K562 (cell line): ENCODE results near the gene CTNNBL1. TPM values are rescaled to one million over a fixed set of nuclear protein-coding genes. Genes with fewer than 3 reads are reported as not detected.

ENCODE experiments used
- ATAC-seq: fragments of 200-7000 bp; cut with Tn5 transposase; 3 replicates; pipeline ENCODE4 v1.9.1; 2020; ENCODE audit warnings: moderate library complexity
- BruUV-seq: library from RNA; stranded (reverse); fragments of 400-500 nt; replicated peaks from 2 replicates; lab custom pipeline; 2021; lab: Mats Ljungman, UMichigan
- CTCF ChIA-PET: fragments of 300-600 bp; formaldehyde crosslinking; extraction: SDS; loops from one replicate; lab custom pipeline; 2021; ENCODE audit warnings: low intra/inter-chr PET ratio; lab: Yijun Ruan, JAX
- POLR2A ChIA-PET: fragments of 300-600, 350-650 bp; sonication (Branson Sonifier 250); formaldehyde crosslinking; extraction: SDS; loops from one replicate; lab custom pipeline; 2021; ENCODE audit warnings: antibody characterized with exemption, inconsistent platforms; lab: Yijun Ruan, JAX
- DNase-seq, 4 experiments: peaks; one replicate each; pipeline versions ENCODE4 v3.0.0 to v3.0.0-alpha.2; 2011 to 2018; ENCODE audit warnings: low spot score in 3 of 4, mixed read lengths in 3 of 4; ENCODE audit errors: extremely low read depth in 1 of 4
- FAIRE-seq: peaks from 2 replicates; lab custom pipeline; 2011; peaks lifted over from hg19 to GRCh38; lab: Jason Lieb, UNC
- H2AFZ ChIP-seq: 2 replicates; pipeline ENCODE4 v1.6.0; 2011; ENCODE audit warnings: low read depth, low read length, control low read depth, inconsistent platforms
- H3K27ac ChIP-seq: fragments of 200-600 bp; 3 replicates; pipeline ENCODE4 v1.8.0; 2011; ENCODE audit warnings: low read depth, mild to moderate bottlenecking, control low read depth, inconsistent platforms, low read length, moderate library complexity, mixed read lengths; ENCODE audit errors: extremely low read depth
- H3K27me3 ChIP-seq, 2 experiments: fragments of 300-600 bp in 1 of 2; 2 replicates in 1 of 2; 3 replicates in 1 of 2; pipeline versions ENCODE4 v1.6.0 to v1.8.0; 2011; ENCODE audit warnings: inconsistent platforms in 2 of 2, low read length in 2 of 2, mild to moderate bottlenecking in 1 of 2, mixed read lengths in 1 of 2, moderate library complexity in 1 of 2; ENCODE audit not compliant: control insufficient read depth in 2 of 2, insufficient read depth in 2 of 2
- H3K36me3 ChIP-seq: fragments of 300-600 bp; 3 replicates; pipeline ENCODE4 v1.8.0; 2011; ENCODE audit warnings: mild to moderate bottlenecking, low read length, inconsistent platforms; ENCODE audit not compliant: control insufficient read depth, insufficient read depth
- H3K4me1 ChIP-seq, 2 experiments: fragments of 200-600 bp in 1 of 2; replicated peaks in 1 of 2; 2 replicates in 1 of 2; 3 replicates in 1 of 2; pipeline versions ENCODE4 v1.5.1 to v1.8.0; 2011; ENCODE audit warnings: inconsistent platforms in 2 of 2, low read length in 2 of 2, mild to moderate bottlenecking in 1 of 2, mixed read lengths in 1 of 2, moderate library complexity in 1 of 2; ENCODE audit not compliant: control insufficient read depth in 2 of 2, insufficient read depth in 2 of 2
- H3K4me2 ChIP-seq: 2 replicates; pipeline ENCODE4 v1.6.1; 2011; ENCODE audit warnings: low read length, control low read depth, inconsistent platforms, mixed read lengths; ENCODE audit not compliant: insufficient read depth
- H3K4me3 ChIP-seq: fragments of 200-600 bp; sonication (generic), shearing (Covaris generic); 2 replicates; pipeline ENCODE4 v1.5.1; 2016; ENCODE audit warnings: control low read depth, inconsistent platforms
- H3K79me2 ChIP-seq: fragments of 200-600 bp; 3 replicates; pipeline ENCODE4 v1.8.0; 2011; ENCODE audit warnings: low read length, inconsistent platforms; ENCODE audit not compliant: control insufficient read depth, insufficient read depth
- H3K9ac ChIP-seq, 2 experiments: 2 replicates each; pipeline versions ENCODE4 v1.6.0 to v1.6.1; 2011; ENCODE audit warnings: low read depth in 2 of 2, low read length in 2 of 2, control low read depth in 1 of 2, inconsistent platforms in 1 of 2, mild to moderate bottlenecking in 1 of 2, mixed read lengths in 1 of 2; ENCODE audit not compliant: insufficient read depth in 1 of 2
- H3K9me1 ChIP-seq: one replicate; pipeline ENCODE4 v1.6.0; 2011; ENCODE audit warnings: inconsistent platforms, mild to moderate bottlenecking, low read length, moderate library complexity; ENCODE audit not compliant: control insufficient read depth, insufficient read depth
- H3K9me3 ChIP-seq: replicated peaks from 2 replicates; pipeline ENCODE4 v1.5.1; 2011; ENCODE audit warnings: low read depth, low read length, inconsistent platforms; ENCODE audit not compliant: control insufficient read depth, insufficient read depth
- H4K20me1 ChIP-seq: replicated peaks from 2 replicates; pipeline ENCODE4 v1.6.1; 2011; ENCODE audit warnings: low read length, inconsistent platforms, mixed read lengths; ENCODE audit not compliant: control insufficient read depth, insufficient read depth
- CBX5 ChIP-seq: IDR thresholded peaks from 2 replicates; pipeline ENCODE4 v1.6.1; 2014; ENCODE audit warnings: low read depth, borderline replicate concordance
- CREB5 ChIP-seq: fragments of 250-450 bp; sonication (Bioruptor Pico); IDR thresholded peaks from 2 replicates; pipeline ENCODE4 v1.5.0; 2020; ENCODE audit warnings: mild to moderate bottlenecking
- HEY1 ChIP-seq: fragments of 250-450 bp; sonication (Bioruptor Pico); IDR thresholded peaks from 2 replicates; pipeline ENCODE4 v1.5.0; 2020; ENCODE audit warnings: mild to moderate bottlenecking, moderate library complexity, borderline replicate concordance
- MXD1 ChIP-seq: fragments of 250-450 bp; sonication (Bioruptor Pico); IDR thresholded peaks from 2 replicates; pipeline ENCODE4 v1.8.0; 2021; ENCODE audit warnings: borderline replicate concordance, mild to moderate bottlenecking, moderate library complexity; ENCODE audit not compliant: poor library complexity, severe bottlenecking
- NONO ChIP-seq, 2 experiments: fragments of 200-400 bp in 1 of 2; fragments of 450-650 bp in 1 of 2; formaldehyde crosslinking in 1 of 2; IDR thresholded peaks; 2 replicates each; pipeline ENCODE4 v1.6.1; 2017; ENCODE audit warnings: low read depth in 2 of 2, mild to moderate bottlenecking in 2 of 2, moderate library complexity in 2 of 2, low read length in 1 of 2
- SNIP1 ChIP-seq: fragments of 450-650 bp; IDR thresholded peaks from 2 replicates; pipeline ENCODE4 v1.7.1; 2017; ENCODE audit warnings: low read depth, mild to moderate bottlenecking
- ZNF146 ChIP-seq: IDR thresholded peaks from one replicate; pipeline ENCODE4 v1.6.1; 2018; ENCODE audit warnings: missing compliant biosample characterization; ENCODE audit not compliant: unreplicated experiment
- WGBS: fragments of 100-300 bp; shearing (Covaris generic); methylation state at CpG from one replicate; pipeline ENCODE4 v1.1.6; 2016; ENCODE audit warnings: low coverage, mixed read lengths; ENCODE audit not compliant: insufficient coverage; ENCODE audit errors: missing lambda C conversion rate; 5-methylcytosine and 5-hydroxymethylcytosine counted together
- in situ Hi-C: fragments of 300-500 bp; cut with MboI; formaldehyde crosslinking; loops from 4 replicates; pipeline ENCODE4 v1.15.0; 2018; ENCODE audit warnings: inconsistent platforms, mixed read lengths
- intact Hi-C: fragments of 100-400 bp; cut with micrococcal nuclease; formaldehyde crosslinking; loops from 2 replicates; pipeline ENCODE4 v1.14.2; 2022
- polyA plus RNA-seq, 8 experiments: library from polyadenylated mRNA; depleted of rRNA in 4 of 8; stranded (reverse) in 5 of 8; unstranded in 3 of 8; fragments of >200 nt; fragmentation: Nextera tagmentation in 2 of 8; fragmentation: Illumina TruSeq in 1 of 8; extraction: Ambion mirVana in 2 of 8; extraction: Trizol in 1 of 8; gene quantifications; 2 replicates each; pipeline versions ENCODE4 v1.2.1 to v1.2.3, GENCODE V29; 2011 to 2014; ENCODE audit warnings: inconsistent platforms in 1 of 8, missing spikeins in 1 of 8
- total RNA-seq, 7 experiments: library from RNA; depleted of rRNA in 6 of 7; stranded (reverse); fragments of >200 nt in 6 of 7; fragmentation: Illumina TruSeq in 2 of 7; extraction: Trizol in 2 of 7; gene quantifications; 2 replicates each; pipeline versions ENCODE4 v1.2.1 to v1.2.3, GENCODE V29; 2011 to 2021; ENCODE audit warnings: low replicate concordance in 1 of 7
- TF ChIP-seq, protein P1 (sequence below): fragments of 450-650 bp; IDR thresholded peaks from 2 replicates; pipeline ENCODE4 v1.6.1; 2018; ENCODE audit warnings: mild to moderate bottlenecking, low read depth; ENCODE audit not compliant: partially characterized antibody
- TF ChIP-seq, protein P2 (sequence below): sonication (generic); formaldehyde crosslinking; IDR thresholded peaks from 2 replicates; pipeline ENCODE4 v1.8.1; 2022; ENCODE audit warnings: missing genetic modification reagents
- TF ChIP-seq, protein P3 (sequence below): fragments of 450-650 bp; formaldehyde crosslinking; IDR thresholded peaks from 2 replicates; pipeline ENCODE4 v1.4.0; 2020; ENCODE audit warnings: mild to moderate bottlenecking, mixed read lengths

The CTNNBL1 gene
- total and polyA plus RNA-seq, 9 of the 15 experiments (the other 6 are each of a cell fraction or from before 2014, with no cell fraction given): 32.4 to 85.6 (median 43.6) TPM

DNA sequence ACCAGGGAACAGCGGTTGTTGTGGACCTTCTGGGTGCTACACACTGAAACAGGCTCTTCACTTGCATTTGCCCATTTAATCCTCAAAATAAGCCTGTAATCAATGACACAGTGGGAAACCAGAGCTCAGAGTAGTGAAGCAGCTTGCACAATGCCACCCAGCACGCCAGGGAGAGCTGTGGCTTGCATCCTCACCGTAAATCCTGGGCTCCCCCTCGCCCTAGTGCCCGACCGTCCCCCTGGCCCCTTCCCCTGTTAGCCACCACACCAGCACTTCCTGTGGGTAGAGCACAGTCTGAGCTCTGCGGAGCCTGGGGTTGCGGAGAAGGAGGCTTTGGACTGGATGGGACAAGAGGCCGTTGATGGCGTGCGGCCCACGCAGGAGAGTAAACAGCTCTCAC is 223.6 kb downstream of the CTNNBL1 start:
- no peak overlapping the region for H3K4me3 ChIP-seq
- BruUV-seq: no TSS peak
- DNase-seq (no peak), FAIRE-seq (no peak), ATAC-seq (no peak)
- peaks cover 0 to 13% of the 10 kb centered on the region in 2 experiments; a peak in 2 of 5 replicates for H3K4me1 ChIP-seq
- TF ChIP-seq, protein P1, sequence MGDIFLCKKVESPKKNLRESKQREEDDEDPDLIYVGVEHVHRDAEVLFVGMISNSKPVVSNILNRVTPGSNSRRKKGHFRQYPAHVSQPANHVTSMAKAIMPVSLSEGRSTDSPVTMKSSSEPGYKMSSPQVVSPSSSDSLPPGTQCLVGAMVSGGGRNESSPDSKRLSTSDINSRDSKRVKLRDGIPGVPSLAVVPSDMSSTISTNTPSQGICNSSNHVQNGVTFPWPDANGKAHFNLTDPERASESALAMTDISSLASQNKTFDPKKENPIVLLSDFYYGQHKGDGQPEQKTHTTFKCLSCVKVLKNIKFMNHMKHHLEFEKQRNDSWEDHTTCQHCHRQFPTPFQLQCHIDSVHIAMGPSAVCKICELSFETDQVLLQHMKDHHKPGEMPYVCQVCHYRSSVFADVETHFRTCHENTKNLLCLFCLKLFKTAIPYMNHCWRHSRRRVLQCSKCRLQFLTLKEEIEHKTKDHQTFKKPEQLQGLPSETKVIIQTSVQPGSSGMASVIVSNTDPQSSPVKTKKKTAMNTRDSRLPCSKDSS: no peak
- TF ChIP-seq, protein P2, sequence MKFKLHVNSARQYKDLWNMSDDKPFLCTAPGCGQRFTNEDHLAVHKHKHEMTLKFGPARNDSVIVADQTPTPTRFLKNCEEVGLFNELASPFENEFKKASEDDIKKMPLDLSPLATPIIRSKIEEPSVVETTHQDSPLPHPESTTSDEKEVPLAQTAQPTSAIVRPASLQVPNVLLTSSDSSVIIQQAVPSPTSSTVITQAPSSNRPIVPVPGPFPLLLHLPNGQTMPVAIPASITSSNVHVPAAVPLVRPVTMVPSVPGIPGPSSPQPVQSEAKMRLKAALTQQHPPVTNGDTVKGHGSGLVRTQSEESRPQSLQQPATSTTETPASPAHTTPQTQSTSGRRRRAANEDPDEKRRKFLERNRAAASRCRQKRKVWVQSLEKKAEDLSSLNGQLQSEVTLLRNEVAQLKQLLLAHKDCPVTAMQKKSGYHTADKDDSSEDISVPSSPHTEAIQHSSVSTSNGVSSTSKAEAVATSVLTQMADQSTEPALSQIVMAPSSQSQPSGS (CRISPR knock-in tag): no peak
- TF ChIP-seq ZNF146 (CRISPR knock-in tag): no peak
- no peak for TF ChIP-seq MXD1
- TF ChIP-seq CBX5: no peak
- no peak for TF ChIP-seq CREB5 (CRISPR knock-in tag)
- TF ChIP-seq NONO (IDR thresholded peaks at IDR 0.05; ENCODE audit: low read depth in 2 of 2, low read length in 1 of 2): no peak
- TF ChIP-seq, protein P3, sequence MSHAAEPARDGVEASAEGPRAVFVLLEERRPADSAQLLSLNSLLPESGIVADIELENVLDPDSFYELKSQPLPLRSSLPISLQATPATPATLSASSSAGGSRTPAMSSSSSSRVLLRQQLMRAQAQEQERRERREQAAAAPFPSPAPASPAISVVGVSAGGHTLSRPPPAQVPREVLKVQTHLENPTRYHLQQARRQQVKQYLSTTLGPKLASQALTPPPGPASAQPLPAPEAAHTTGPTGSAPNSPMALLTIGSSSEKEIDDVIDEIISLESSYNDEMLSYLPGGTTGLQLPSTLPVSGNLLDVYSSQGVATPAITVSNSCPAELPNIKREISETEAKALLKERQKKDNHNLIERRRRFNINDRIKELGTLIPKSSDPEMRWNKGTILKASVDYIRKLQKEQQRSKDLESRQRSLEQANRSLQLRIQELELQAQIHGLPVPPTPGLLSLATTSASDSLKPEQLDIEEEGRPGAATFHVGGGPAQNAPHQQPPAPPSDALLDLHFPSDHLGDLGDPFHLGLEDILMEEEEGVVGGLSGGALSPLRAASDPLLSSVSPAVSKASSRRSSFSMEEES (CRISPR knock-in tag): no peak
- no peak for TF ChIP-seq SNIP1
- no peak for TF ChIP-seq HEY1 (CRISPR knock-in tag)
- POLR2A ChIA-PET: interaction anchor here (0.7 kb wide), 1 partner anchor 67 kb away, joined by 3 read pairs; no protein-coding TSS in a partner anchor
- intact Hi-C loops (no loop called here), in situ Hi-C loops (no loop called here)
- CTCF ChIA-PET: no interaction called here
- H3K9me1 ChIP-seq: peaks cover 3% of the 10 kb centered on the region
- no peaks in the 10 kb centered on the region for H3K79me2 ChIP-seq
- WGBS: 3% methylated on average over 12 of the region's 12 CpGs
- no peaks in the 10 kb centered on the region for H3K9me3 ChIP-seq
- no peak overlapping the region for H3K27ac ChIP-seq
- H3K36me3 ChIP-seq: no peaks in the 10 kb centered on the region
- H4K20me1 ChIP-seq: 0 out of 2 replicates have a peak, but pooled peaks cover 3% of the 10 kb centered on the region
- peaks cover 44 to 90% of the 10 kb centered on the region in 2 experiments for H3K27me3 ChIP-seq
- no peak overlapping the region for H3K9ac ChIP-seq
- no peak overlapping the region for H3K4me2 ChIP-seq
- H2AFZ ChIP-seq: no peak overlapping the region
